Measurements from ENCODE around the gene METAP1D.

GRCh38 chr2:171999604-172000469 is at the start of gene METAP1D:
- TF ChIP-seq CTCF (IDR thresholded peaks at IDR 0.05): no peak
- no peak for TF ChIP-seq POLR2A (IDR thresholded peaks at IDR 0.05)

Measured in vagina (tissue), 2 donors.